HCT116 (cell line): ENCODE data around the gene APPL2. TPM values are rescaled to one million over a fixed set of nuclear protein-coding genes. Genes with fewer than 3 reads are reported as not detected.

Experiments
- ATAC-seq: fragments of 200-7000 bp; cut with Tn5 transposase; 2 replicates; pipeline ENCODE4 v1.9.1; 2020; ENCODE audit warnings: mild to moderate bottlenecking, moderate library complexity
- BruUV-seq: library from RNA; stranded (reverse); fragments of 400-500 nt; replicated peaks from 2 replicates; lab custom pipeline; 2021; lab: Mats Ljungman, UMichigan
- CTCF ChIA-PET: fragments of 300-600 bp; sonication (Branson Sonifier 250); formaldehyde crosslinking; loops from one replicate; lab custom pipeline; 2021; ENCODE audit warnings: antibody characterized with exemption; lab: Charles Lee
- POLR2A ChIA-PET: fragments of 300-600, 350-600 bp; sonication (Branson Sonifier 250); formaldehyde crosslinking; loops from one replicate; lab custom pipeline; 2021; ENCODE audit warnings: antibody characterized with exemption; lab: Charles Lee
- RAD21 ChIA-PET, 2 experiments: fragments of 300-600 bp; sonication (Branson Sonifier 250); formaldehyde crosslinking; loops; one replicate each; lab custom pipeline; 2023; ENCODE audit warnings: low total read pairs in 2 of 2; ENCODE audit not compliant: uncharacterized antibody in 2 of 2, unreplicated experiment in 2 of 2, low non-redundant PET in 1 of 2; lab: Charles Lee
- DNase-seq: peaks from one replicate; pipeline ENCODE4 v3.0.0-alpha.2; 2010; ENCODE audit warnings: low read depth, low spot score
- H2AFZ ChIP-seq: fragments of 200-600 bp; shearing (Covaris generic), sonication (generic); 2 replicates; pipeline ENCODE4 v1.6.1; 2017; ENCODE audit warnings: low read depth, mixed run types, mixed read lengths, antibody characterized with exemption, low read length; ENCODE audit not compliant: poor library complexity, severe bottlenecking
- H3K27ac ChIP-seq: 2 replicates; pipeline ENCODE4 v1.5.1; 2012; ENCODE audit warnings: low read depth, low read length
- H3K27me3 ChIP-seq: fragments of 200-600 bp; sonication (generic); 2 replicates; pipeline ENCODE4 v1.6.1; 2016; ENCODE audit warnings: mixed run types, low read length, mixed read lengths; ENCODE audit not compliant: insufficient read depth
- H3K36me3 ChIP-seq, 2 experiments: fragments of 200-500 bp in 1 of 2; fragments of 200-600 bp in 1 of 2; sonication (Bioruptor generic) in 1 of 2; sonication (generic) in 1 of 2; 2 replicates each; pipeline versions ENCODE4 v1.5.1 to v1.6.1; 2014 to 2016; ENCODE audit warnings: low read length in 2 of 2, inconsistent platforms in 1 of 2, mixed read lengths in 1 of 2, mixed run types in 1 of 2; ENCODE audit not compliant: insufficient read depth in 2 of 2, control insufficient read depth in 1 of 2
- H3K4me1 ChIP-seq, 2 experiments: fragments of 200-600 bp in 1 of 2; sonication (generic) in 1 of 2; 2 replicates each; pipeline versions ENCODE4 v1.5.1 to v1.6.1; 2012 to 2017; ENCODE audit warnings: low read length in 2 of 2, inconsistent platforms in 1 of 2, mild to moderate bottlenecking in 1 of 2, mixed read lengths in 1 of 2, mixed run types in 1 of 2, moderate library complexity in 1 of 2; ENCODE audit not compliant: insufficient read depth in 2 of 2, control insufficient read depth in 1 of 2
- H3K4me2 ChIP-seq: fragments of 200-600 bp; sonication (generic); 2 replicates; pipeline ENCODE4 v1.6.1; 2017; ENCODE audit warnings: mixed run types, low read length, mixed read lengths
- H3K4me3 ChIP-seq, 2 experiments: fragments of 200-600 bp in 1 of 2; sonication (generic) in 1 of 2; replicated peaks in 1 of 2; 2 replicates each; pipeline ENCODE4 v1.5.1; 2011 to 2016; ENCODE audit warnings: low read length in 2 of 2, control low read depth in 1 of 2, low read depth in 1 of 2, mild to moderate bottlenecking in 1 of 2, mixed read lengths in 1 of 2, mixed run types in 1 of 2
- H3K79me2 ChIP-seq: fragments of 200-600 bp; sonication (generic); 2 replicates; pipeline ENCODE4 v1.6.1; 2017; ENCODE audit warnings: mild to moderate bottlenecking, mixed run types, low read length, moderate library complexity, mixed read lengths; ENCODE audit not compliant: insufficient read depth
- H3K9ac ChIP-seq: fragments of 200-600 bp; sonication (generic); 2 replicates; pipeline ENCODE4 v1.6.1; 2016; ENCODE audit warnings: low read length, mixed read lengths
- H3K9me2 ChIP-seq: fragments of 200-600 bp; sonication (generic), shearing (Covaris generic); 2 replicates; pipeline ENCODE4 v1.6.1; 2017; ENCODE audit warnings: mixed run types, mild to moderate bottlenecking, moderate library complexity; ENCODE audit not compliant: insufficient read depth
- H3K9me3 ChIP-seq, 2 experiments: fragments of 200-500 bp in 1 of 2; fragments of 200-600 bp in 1 of 2; sonication (Bioruptor generic) in 1 of 2; sonication (generic) in 1 of 2; 2 replicates each; pipeline ENCODE4 v1.6.1; 2014 to 2017; ENCODE audit warnings: low read length in 2 of 2, mixed read lengths in 2 of 2, inconsistent platforms in 1 of 2, low read depth in 1 of 2, mild to moderate bottlenecking in 1 of 2, mixed run types in 1 of 2, moderate library complexity in 1 of 2; ENCODE audit not compliant: control insufficient read depth in 1 of 2, insufficient read depth in 1 of 2
- H4K20me1 ChIP-seq: fragments of 200-600 bp; sonication (generic), shearing (Covaris generic); 2 replicates; pipeline ENCODE4 v1.6.1; 2017; ENCODE audit warnings: mixed run types, mild to moderate bottlenecking, moderate library complexity; ENCODE audit not compliant: insufficient read depth
- CBX3 ChIP-seq: IDR thresholded peaks from 2 replicates; pipeline ENCODE4 v1.6.1; 2012; ENCODE audit warnings: low read depth
- CEBPB ChIP-seq: IDR thresholded peaks from 2 replicates; pipeline ENCODE4 v1.6.1; 2012; ENCODE audit warnings: low read depth
- JUND ChIP-seq: IDR thresholded peaks from 2 replicates; pipeline ENCODE4 v1.6.1; 2012
- SIN3A ChIP-seq: IDR thresholded peaks from 2 replicates; pipeline ENCODE4 v1.6.1; 2012; ENCODE audit warnings: low read depth
- SP1 ChIP-seq: IDR thresholded peaks from 2 replicates; pipeline ENCODE4 v1.6.1; 2012; ENCODE audit warnings: low read depth
- ZFX ChIP-seq: fragments of 450-650 bp; IDR thresholded peaks from 2 replicates; pipeline ENCODE4 v1.6.1; 2017
- ZNF274 ChIP-seq: fragments of 200-500 bp; sonication (Bioruptor generic); IDR thresholded peaks from 2 replicates; pipeline ENCODE4 v1.6.1; 2014; ENCODE audit warnings: mild to moderate bottlenecking, low read depth, low read length, inconsistent platforms
- intact Hi-C: fragments of 100-400 bp; cut with micrococcal nuclease; formaldehyde crosslinking; loops from 2 replicates; pipeline ENCODE4 v1.10.0; 2022
- total RNA-seq: library from RNA; stranded (reverse); gene quantifications from one replicate; pipeline ENCODE4 v1.2.1, GENCODE V29; 2021; ENCODE audit not compliant: unreplicated experiment
- TF ChIP-seq, protein P1 (sequence below): IDR thresholded peaks from 2 replicates; pipeline ENCODE4 v1.6.1; 2011; ENCODE audit warnings: mild to moderate bottlenecking, low read length, moderate library complexity; ENCODE audit not compliant: insufficient replicate concordance; ENCODE audit errors: extremely low read depth
- TF ChIP-seq, protein P2 (sequence below), 3 experiments: fragments of 200-600 bp in 1 of 3; sonication (generic) in 1 of 3; IDR thresholded peaks in 2 of 3; conservative IDR thresholded peaks in 1 of 3; 2 replicates each; pipeline ENCODE4 v1.5.1; 2012 to 2017; ENCODE audit warnings: low read depth in 2 of 3, low read length in 2 of 3, antibody characterized with exemption in 1 of 3, borderline replicate concordance in 1 of 3, control low read depth in 1 of 3, mild to moderate bottlenecking in 1 of 3, mixed read lengths in 1 of 3, mixed run types in 1 of 3, moderate library complexity in 1 of 3; ENCODE audit not compliant: insufficient read depth in 1 of 3
- TF ChIP-seq, protein P3 (sequence below): IDR thresholded peaks from 2 replicates; pipeline ENCODE4 v1.6.1; 2012; ENCODE audit warnings: low read depth

The APPL2 gene
- total RNA-seq, 1 experiment from 2014 or later, result 22.6 TPM

DNA sequence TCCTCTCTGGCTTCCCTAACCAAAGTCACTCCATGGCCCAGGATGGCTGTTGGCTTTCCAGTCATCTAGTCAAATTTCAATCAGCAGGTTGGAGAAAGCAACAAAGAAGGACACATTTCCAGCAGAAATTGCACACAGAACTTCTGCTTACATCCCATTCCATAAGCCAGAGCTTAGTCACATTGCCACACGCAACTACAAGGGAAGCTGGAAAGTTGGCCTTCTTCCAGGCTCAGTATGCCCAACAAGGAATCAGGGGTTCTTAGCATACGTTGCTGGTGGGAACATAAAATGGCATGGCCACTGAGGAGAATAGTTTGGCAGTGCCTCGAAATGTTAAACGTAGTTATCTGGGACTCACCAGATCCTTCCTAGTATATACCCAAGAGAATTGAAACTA lies 9.3 kb upstream of the APPL2 start (continued):
- TF ChIP-seq, protein P1, sequence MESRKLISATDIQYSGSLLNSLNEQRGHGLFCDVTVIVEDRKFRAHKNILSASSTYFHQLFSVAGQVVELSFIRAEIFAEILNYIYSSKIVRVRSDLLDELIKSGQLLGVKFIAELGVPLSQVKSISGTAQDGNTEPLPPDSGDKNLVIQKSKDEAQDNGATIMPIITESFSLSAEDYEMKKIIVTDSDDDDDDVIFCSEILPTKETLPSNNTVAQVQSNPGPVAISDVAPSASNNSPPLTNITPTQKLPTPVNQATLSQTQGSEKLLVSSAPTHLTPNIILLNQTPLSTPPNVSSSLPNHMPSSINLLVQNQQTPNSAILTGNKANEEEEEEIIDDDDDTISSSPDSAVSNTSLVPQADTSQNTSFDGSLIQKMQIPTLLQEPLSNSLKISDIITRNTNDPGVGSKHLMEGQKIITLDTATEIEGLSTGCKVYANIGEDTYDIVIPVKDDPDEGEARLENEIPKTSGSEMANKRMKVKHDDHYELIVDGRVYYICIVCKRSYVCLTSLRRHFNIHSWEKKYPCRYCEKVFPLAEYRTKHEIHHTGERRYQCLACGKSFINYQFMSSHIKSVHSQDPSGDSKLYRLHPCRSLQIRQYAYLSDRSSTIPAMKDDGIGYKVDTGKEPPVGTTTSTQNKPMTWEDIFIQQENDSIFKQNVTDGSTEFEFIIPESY, result no peak
- no peak for TF ChIP-seq CEBPB

DNA sequence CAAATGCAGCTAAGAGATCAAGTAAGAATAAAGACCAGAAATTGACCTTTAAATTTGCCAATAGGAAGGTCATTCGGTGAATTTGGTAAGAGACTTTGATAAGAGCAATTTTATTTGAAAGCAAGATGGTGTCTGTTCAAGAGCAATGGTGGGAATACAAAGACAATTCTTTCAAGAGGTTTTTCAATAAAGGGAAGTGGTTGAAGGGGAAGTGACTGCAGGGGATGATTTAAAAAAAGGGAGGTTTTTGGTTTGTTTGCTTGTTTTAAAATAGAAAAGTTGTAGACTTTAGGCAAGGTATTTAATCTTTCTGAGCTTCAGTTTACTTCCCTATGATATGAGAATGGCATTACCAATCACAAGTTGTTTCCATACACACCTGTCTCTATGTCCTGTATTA lies 4.3 kb upstream of the APPL2 start:
- POLR2A ChIA-PET, result no interaction called here
- RAD21 ChIA-PET, result no interaction called here

More for the DNA sequence above, 4.3 kb upstream of the APPL2 start:
- Histone ChIP-seq H3K27me3 (no peaks in the 10 kb centered on the region), H3K4me3 (no peak overlapping the region), H3K9ac (no peak overlapping the region), H2AFZ (no peak overlapping the region), H3K4me1 (peaks cover 0 to 8% of the 10 kb centered on the region in 2 experiments; a peak in 2 of 4 replicates), H3K9me2 (no peaks in the 10 kb centered on the region), H3K79me2 (no peaks in the 10 kb centered on the region), H3K9me3 (no peaks in the 10 kb centered on the region), H3K4me2 (no peak overlapping the region), H3K36me3 (no peaks in the 10 kb centered on the region), H4K20me1 (no peaks in the 10 kb centered on the region), H3K27ac (no peak overlapping the region)
- DNase-seq, result no peak
- intact Hi-C loops, result no loop called here
- CTCF ChIA-PET, result no interaction called here
- TF ChIP-seq, protein P2, sequence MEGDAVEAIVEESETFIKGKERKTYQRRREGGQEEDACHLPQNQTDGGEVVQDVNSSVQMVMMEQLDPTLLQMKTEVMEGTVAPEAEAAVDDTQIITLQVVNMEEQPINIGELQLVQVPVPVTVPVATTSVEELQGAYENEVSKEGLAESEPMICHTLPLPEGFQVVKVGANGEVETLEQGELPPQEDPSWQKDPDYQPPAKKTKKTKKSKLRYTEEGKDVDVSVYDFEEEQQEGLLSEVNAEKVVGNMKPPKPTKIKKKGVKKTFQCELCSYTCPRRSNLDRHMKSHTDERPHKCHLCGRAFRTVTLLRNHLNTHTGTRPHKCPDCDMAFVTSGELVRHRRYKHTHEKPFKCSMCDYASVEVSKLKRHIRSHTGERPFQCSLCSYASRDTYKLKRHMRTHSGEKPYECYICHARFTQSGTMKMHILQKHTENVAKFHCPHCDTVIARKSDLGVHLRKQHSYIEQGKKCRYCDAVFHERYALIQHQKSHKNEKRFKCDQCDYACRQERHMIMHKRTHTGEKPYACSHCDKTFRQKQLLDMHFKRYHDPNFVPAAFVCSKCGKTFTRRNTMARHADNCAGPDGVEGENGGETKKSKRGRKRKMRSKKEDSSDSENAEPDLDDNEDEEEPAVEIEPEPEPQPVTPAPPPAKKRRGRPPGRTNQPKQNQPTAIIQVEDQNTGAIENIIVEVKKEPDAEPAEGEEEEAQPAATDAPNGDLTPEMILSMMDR (IDR thresholded peaks at IDR 0.05 in 2 of 3, conservative IDR thresholded peaks at IDR 0.05 in 1 of 3; ENCODE audit: borderline replicate concordance in 1 of 3, insufficient read depth in 1 of 3, low read depth in 2 of 3, low read length in 2 of 3), result no peak
- TF ChIP-seq, protein P3, sequence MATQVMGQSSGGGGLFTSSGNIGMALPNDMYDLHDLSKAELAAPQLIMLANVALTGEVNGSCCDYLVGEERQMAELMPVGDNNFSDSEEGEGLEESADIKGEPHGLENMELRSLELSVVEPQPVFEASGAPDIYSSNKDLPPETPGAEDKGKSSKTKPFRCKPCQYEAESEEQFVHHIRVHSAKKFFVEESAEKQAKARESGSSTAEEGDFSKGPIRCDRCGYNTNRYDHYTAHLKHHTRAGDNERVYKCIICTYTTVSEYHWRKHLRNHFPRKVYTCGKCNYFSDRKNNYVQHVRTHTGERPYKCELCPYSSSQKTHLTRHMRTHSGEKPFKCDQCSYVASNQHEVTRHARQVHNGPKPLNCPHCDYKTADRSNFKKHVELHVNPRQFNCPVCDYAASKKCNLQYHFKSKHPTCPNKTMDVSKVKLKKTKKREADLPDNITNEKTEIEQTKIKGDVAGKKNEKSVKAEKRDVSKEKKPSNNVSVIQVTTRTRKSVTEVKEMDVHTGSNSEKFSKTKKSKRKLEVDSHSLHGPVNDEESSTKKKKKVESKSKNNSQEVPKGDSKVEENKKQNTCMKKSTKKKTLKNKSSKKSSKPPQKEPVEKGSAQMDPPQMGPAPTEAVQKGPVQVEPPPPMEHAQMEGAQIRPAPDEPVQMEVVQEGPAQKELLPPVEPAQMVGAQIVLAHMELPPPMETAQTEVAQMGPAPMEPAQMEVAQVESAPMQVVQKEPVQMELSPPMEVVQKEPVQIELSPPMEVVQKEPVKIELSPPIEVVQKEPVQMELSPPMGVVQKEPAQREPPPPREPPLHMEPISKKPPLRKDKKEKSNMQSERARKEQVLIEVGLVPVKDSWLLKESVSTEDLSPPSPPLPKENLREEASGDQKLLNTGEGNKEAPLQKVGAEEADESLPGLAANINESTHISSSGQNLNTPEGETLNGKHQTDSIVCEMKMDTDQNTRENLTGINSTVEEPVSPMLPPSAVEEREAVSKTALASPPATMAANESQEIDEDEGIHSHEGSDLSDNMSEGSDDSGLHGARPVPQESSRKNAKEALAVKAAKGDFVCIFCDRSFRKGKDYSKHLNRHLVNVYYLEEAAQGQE, result no peak
- TF ChIP-seq SP1, result no peak
- TF ChIP-seq ZNF274, result no peak
- no peak for TF ChIP-seq CEBPB
- no peak for TF ChIP-seq CBX3
- no peak for TF ChIP-seq JUND
- no peak for TF ChIP-seq ZFX
- no peak for TF ChIP-seq SIN3A
- no TSS peak for BruUV-seq
- ATAC-seq, result no peak
